Astrocyte (in vitro differentiated cells and primary cell): ENCODE measurements around the gene EXOSC5.
A peak's percentile ranks its signal among the peaks of the same experiment; 100 is the strongest.

Source experiments
- EZH2 ChIP-seq: IDR thresholded peaks from 2 replicates; pipeline ENCODE4 v1.6.1; 2012; ENCODE audit warnings: mild to moderate bottlenecking, low read length, inconsistent platforms; ENCODE audit not compliant: insufficient read depth
- TF ChIP-seq, protein P1 (sequence below): IDR thresholded peaks from 2 replicates; pipeline ENCODE4 v1.5.1; 2011; ENCODE audit warnings: low read depth, mild to moderate bottlenecking, inconsistent platforms, low read length, moderate library complexity; ENCODE audit not compliant: insufficient read depth

GRCh38 chr19:41431426-41432386 is 34.5 kb upstream of the EXOSC5 start:
- no peak for TF ChIP-seq EZH2
- TF ChIP-seq, protein P1, sequence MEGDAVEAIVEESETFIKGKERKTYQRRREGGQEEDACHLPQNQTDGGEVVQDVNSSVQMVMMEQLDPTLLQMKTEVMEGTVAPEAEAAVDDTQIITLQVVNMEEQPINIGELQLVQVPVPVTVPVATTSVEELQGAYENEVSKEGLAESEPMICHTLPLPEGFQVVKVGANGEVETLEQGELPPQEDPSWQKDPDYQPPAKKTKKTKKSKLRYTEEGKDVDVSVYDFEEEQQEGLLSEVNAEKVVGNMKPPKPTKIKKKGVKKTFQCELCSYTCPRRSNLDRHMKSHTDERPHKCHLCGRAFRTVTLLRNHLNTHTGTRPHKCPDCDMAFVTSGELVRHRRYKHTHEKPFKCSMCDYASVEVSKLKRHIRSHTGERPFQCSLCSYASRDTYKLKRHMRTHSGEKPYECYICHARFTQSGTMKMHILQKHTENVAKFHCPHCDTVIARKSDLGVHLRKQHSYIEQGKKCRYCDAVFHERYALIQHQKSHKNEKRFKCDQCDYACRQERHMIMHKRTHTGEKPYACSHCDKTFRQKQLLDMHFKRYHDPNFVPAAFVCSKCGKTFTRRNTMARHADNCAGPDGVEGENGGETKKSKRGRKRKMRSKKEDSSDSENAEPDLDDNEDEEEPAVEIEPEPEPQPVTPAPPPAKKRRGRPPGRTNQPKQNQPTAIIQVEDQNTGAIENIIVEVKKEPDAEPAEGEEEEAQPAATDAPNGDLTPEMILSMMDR = peak; percentile 23
